Left ventricle myocardium inferior (tissue), 1 donor: ENCODE results near the gene MTREX. TPM values are rescaled to one million over a fixed set of nuclear protein-coding genes. Genes with fewer than 3 reads are reported as not detected.

Experiments
- DNase-seq: peaks from one replicate; pipeline ENCODE4 v3.0.0-alpha.2; 2020
- H3K27ac ChIP-seq: fragments of 200-600 bp; replicated peaks from 2 replicates; pipeline ENCODE4 v1.8.0; 2021
- H3K27me3 ChIP-seq: fragments of 200-600 bp; 2 replicates; pipeline ENCODE4 v1.8.0; 2021; ENCODE audit warnings: low read depth
- H3K36me3 ChIP-seq: fragments of 200-600 bp; 2 replicates; pipeline ENCODE4 v1.8.0; 2021
- H3K4me1 ChIP-seq: fragments of 200-600 bp; 2 replicates; pipeline ENCODE4 v1.8.0; 2021
- H3K4me3 ChIP-seq: fragments of 200-600 bp; 2 replicates; pipeline ENCODE4 v1.8.0; 2021; ENCODE audit warnings: mild to moderate bottlenecking, moderate library complexity
- H3K9me3 ChIP-seq: fragments of 200-600 bp; replicated peaks from 2 replicates; pipeline ENCODE4 v1.8.0; 2021
- intact Hi-C: fragments of 100-400 bp; cut with micrococcal nuclease; formaldehyde crosslinking; loops from one replicate; pipeline ENCODE4 v1.11.0; 2022
- total RNA-seq: library from RNA; stranded (reverse); fragmentation: NEBNext Ultra II Directional; extraction: Animal tissue kit (Norgen Biotek cat#: 25700); gene quantifications from one replicate; pipeline ENCODE4 v1.2.1, GENCODE V29; 2021
- TF ChIP-seq, protein P1 (sequence below): fragments of 200-600 bp; IDR thresholded peaks from 2 replicates; pipeline ENCODE4 v1.8.0; 2021; ENCODE audit warnings: antibody characterized with exemption, mild to moderate bottlenecking, borderline replicate concordance
- donor health status: DM: no; HTN: yes; CAD: no; lungs with severe emphysema.

The MTREX gene
- total RNA-seq, 1 donor from 2014 or later, result 62.5 TPM

DNA sequence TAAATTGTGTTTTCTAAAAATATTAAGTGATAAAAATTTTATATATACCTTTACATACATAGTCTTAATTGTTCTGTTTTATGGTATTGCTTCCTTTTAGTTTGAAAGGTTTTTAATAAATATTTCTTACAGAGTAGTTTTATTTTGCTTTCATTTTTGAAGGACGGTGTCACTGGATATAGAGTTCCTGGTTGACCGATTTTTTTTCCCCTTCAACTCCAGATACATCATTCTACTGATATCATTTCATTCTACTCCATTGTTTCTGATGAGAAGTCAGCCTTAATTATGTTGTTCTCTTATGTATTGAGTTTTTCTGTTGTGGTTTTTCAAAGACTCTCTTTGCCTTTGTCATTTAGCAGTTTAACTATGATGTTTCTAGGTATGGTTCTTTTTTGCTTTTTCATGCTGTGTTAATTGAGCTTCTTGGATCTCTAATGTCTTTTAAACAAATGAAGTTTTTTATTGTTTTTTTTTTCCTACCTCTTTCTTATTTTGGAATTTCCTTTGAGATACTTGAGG, 30.4 kb downstream of the MTREX start:
- Histone ChIP-seq H3K9me3 (no peaks in the 10 kb centered on the region), H3K4me3 (peak overlapping the region; percentile 14), H3K27me3 (no peaks in the 10 kb centered on the region), H3K36me3 (peaks cover 37% of the 10 kb centered on the region), H3K27ac (no peak overlapping the region), H3K4me1 (peaks cover 10% of the 10 kb centered on the region)
- no peak for DNase-seq
- TF ChIP-seq, protein P1, sequence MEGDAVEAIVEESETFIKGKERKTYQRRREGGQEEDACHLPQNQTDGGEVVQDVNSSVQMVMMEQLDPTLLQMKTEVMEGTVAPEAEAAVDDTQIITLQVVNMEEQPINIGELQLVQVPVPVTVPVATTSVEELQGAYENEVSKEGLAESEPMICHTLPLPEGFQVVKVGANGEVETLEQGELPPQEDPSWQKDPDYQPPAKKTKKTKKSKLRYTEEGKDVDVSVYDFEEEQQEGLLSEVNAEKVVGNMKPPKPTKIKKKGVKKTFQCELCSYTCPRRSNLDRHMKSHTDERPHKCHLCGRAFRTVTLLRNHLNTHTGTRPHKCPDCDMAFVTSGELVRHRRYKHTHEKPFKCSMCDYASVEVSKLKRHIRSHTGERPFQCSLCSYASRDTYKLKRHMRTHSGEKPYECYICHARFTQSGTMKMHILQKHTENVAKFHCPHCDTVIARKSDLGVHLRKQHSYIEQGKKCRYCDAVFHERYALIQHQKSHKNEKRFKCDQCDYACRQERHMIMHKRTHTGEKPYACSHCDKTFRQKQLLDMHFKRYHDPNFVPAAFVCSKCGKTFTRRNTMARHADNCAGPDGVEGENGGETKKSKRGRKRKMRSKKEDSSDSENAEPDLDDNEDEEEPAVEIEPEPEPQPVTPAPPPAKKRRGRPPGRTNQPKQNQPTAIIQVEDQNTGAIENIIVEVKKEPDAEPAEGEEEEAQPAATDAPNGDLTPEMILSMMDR, result no peak
- intact Hi-C loops, result no loop called here

DNA sequence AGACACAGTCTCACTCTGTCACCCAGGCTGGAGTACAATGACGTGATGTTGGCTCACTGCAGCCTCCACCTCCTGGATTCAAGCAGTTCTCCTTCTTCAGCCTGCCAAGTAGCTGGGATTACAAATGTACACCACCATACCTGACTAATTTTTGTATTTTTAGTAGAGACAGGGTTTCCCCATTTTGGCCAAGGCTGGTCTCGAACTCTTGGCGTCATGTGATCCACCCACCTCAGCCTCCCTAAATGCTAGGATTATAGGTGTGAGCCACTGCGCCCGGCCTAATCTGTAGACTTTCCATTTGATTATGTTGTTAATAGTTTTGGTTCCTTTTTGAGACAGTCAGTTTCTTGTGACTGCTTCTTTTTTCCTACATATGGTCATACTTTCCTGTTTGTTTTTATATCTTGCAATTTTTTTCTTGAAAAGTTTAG, 31.0 kb downstream of the MTREX start:
- DNase-seq, result no peak
- H3K4me1 ChIP-seq, result peaks cover 10% of the 10 kb centered on the region
- peaks cover 40% of the 10 kb centered on the region for H3K36me3 ChIP-seq
- intact Hi-C loops, result no loop called here
- no peaks in the 10 kb centered on the region for H3K9me3 ChIP-seq
- TF ChIP-seq, protein P1, result no peak
- H3K27me3 ChIP-seq, result no peaks in the 10 kb centered on the region
- H3K4me3 ChIP-seq, result no peak overlapping the region
- no peak overlapping the region for H3K27ac ChIP-seq

DNA sequence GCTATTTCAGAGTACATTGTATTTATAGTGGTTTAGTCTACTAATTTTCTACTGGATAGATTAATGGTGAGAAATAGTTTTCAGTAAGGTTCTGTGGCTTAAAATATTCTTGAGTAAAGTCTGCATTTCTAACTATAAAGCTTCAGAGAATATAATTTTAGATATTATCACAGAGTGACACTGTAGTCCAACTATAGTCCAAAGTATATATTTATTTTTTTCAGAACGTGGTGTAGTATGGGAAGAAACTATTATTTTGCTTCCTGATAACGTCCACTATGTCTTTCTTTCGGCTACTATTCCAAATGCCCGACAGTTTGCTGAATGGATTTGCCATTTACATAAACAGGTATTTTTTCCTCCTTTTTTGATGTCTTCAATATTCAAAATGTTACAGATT, 35.3 kb downstream of the MTREX start:
- no peak overlapping the region for H3K4me3 ChIP-seq

DNA sequence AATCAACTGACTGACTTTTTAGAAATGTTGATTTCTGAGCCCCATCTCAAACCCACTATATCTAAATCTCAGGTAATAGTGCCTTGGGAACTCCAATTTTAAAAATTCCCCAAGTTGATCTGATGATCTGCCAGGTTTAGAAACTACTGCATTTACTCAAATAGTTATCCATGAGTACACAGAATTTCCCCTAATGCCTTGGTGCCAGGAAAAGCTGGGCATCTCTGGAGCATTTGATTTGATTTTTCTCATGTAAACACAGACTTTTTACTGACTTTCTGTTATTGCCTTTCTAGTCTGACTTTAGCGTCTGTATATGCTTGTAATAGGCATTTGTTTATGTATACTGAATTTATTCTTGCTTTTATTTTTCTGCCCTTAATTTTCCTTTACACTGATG, 35.8 kb downstream of the MTREX start:
- peaks cover 69% of the 10 kb centered on the region for H3K36me3 ChIP-seq
- no peak overlapping the region for H3K4me3 ChIP-seq
- H3K9me3 ChIP-seq, result no peaks in the 10 kb centered on the region
- DNase-seq, result no peak
- intact Hi-C loops, result loop anchor here (10.0 kb wide), 1 partner anchor 351 kb away; no protein-coding TSS in a partner anchor
- H3K4me1 ChIP-seq, result peaks cover 6% of the 10 kb centered on the region
- no peak overlapping the region for H3K27ac ChIP-seq
- H3K27me3 ChIP-seq, result no peaks in the 10 kb centered on the region
- TF ChIP-seq, protein P1, result no peak

More for the DNA sequence above, 35.3 kb downstream of the MTREX start:
- no peak overlapping the region for H3K27ac ChIP-seq
- H3K36me3 ChIP-seq, result peaks cover 64% of the 10 kb centered on the region
- TF ChIP-seq, protein P1, result no peak
- intact Hi-C loops, result loop anchor here (10.0 kb wide), 1 partner anchor 352 kb away; no protein-coding TSS in a partner anchor
- no peaks in the 10 kb centered on the region for H3K9me3 ChIP-seq
- H3K27me3 ChIP-seq, result no peaks in the 10 kb centered on the region
- H3K4me1 ChIP-seq, result peaks cover 10% of the 10 kb centered on the region
- DNase-seq, result no peak

DNA sequence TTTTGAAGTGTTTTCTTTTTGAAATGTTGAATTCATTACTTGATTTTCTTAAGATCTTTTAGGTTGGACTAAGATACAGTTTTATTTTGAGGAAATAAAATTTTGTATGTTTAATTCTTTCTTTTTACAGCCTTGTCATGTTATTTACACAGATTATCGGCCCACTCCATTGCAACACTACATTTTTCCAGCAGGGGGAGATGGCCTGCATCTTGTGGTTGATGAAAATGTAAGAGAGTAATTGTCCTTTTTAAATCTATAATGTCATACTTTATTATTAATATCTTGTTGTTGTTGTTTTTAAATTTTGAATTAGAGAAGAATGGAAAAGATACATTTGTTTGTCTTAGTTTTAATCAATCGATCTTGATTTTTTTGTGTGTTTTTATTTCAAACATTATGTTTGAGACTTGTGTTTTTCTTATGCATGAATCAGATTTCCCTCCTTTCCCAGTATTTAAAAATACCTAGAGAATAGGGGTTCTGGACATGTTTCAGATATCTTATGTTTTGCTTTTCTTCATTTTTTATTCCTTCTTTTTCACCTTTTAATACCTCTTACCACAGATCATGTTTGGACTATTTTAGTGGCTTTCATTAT, 36.7 kb downstream of the MTREX start:
- H3K27me3 ChIP-seq, result no peaks in the 10 kb centered on the region
- H3K4me3 ChIP-seq, result no peak overlapping the region
- H3K27ac ChIP-seq, result no peak overlapping the region
- intact Hi-C loops, result loop anchor here (10.0 kb wide), 1 partner anchor 350 kb away; no protein-coding TSS in a partner anchor
- no peaks in the 10 kb centered on the region for H3K4me1 ChIP-seq
- TF ChIP-seq, protein P1, result peak; percentile 92
- peak; percentile 34 for DNase-seq
- no peaks in the 10 kb centered on the region for H3K9me3 ChIP-seq
- H3K36me3 ChIP-seq, result peaks cover 78% of the 10 kb centered on the region
